GM23338 (cell line): ENCODE results near the gene SOWAHB.

ENCODE experiments used
- CREB1 ChIP-seq: fragments of 250-450 bp; sonication (Bioruptor Pico); IDR thresholded peaks from 2 replicates; pipeline ENCODE4 v1.5.0; 2020; ENCODE audit warnings: low read depth, mild to moderate bottlenecking, moderate library complexity
- CTCF ChIP-seq, 2 experiments: fragments of 200-600 bp in 1 of 2; sonication (generic) in 1 of 2; conservative IDR thresholded peaks; 2 replicates each; pipeline versions ENCODE4 v1.5.1 to v1.6.1; 2016 to 2017; ENCODE audit warnings: antibody characterized with exemption in 2 of 2, low read depth in 2 of 2, mild to moderate bottlenecking in 2 of 2, moderate library complexity in 1 of 2
- EZH2 ChIP-seq: fragments of 200-600 bp; sonication (generic); IDR thresholded peaks from one replicate; pipeline ENCODE4 v1.8.0; 2017; ENCODE audit warnings: antibody characterized with exemption, mild to moderate bottlenecking, low read depth; ENCODE audit not compliant: unreplicated experiment
- EZH2phosphoT487 ChIP-seq: fragments of 200-600 bp; sonication (generic); IDR thresholded peaks from one replicate; pipeline ENCODE4 v1.8.1; 2018; ENCODE audit warnings: antibody characterized with exemption; ENCODE audit not compliant: unreplicated experiment
- JUNB ChIP-seq: IDR thresholded peaks from one replicate; pipeline ENCODE4 v1.6.1; 2016; ENCODE audit warnings: antibody characterized with exemption; ENCODE audit not compliant: unreplicated experiment
- NANOG ChIP-seq: IDR thresholded peaks from 2 replicates; pipeline ENCODE4 v1.6.1; 2016; ENCODE audit warnings: antibody characterized with exemption, borderline replicate concordance
- POLR2AphosphoS5 ChIP-seq: IDR thresholded peaks from 2 replicates; pipeline ENCODE4 v1.6.1; 2016; ENCODE audit warnings: antibody characterized with exemption, low read depth
- STAT1 ChIP-seq: IDR thresholded peaks from one replicate; pipeline ENCODE4 v1.6.1; 2016; ENCODE audit warnings: antibody characterized with exemption; ENCODE audit not compliant: unreplicated experiment
- ZNF114 ChIP-seq: fragments of 250-450 bp; sonication (Bioruptor Pico); IDR thresholded peaks from 2 replicates; pipeline ENCODE4 v1.5.0; 2020; ENCODE audit warnings: mild to moderate bottlenecking, moderate library complexity
- ZNF331 ChIP-seq: fragments of 250-450 bp; sonication (Bioruptor Pico); IDR thresholded peaks from 2 replicates; pipeline ENCODE4 v1.5.0; 2020; ENCODE audit warnings: low read depth, mild to moderate bottlenecking, moderate library complexity
- ZNF462 ChIP-seq: fragments of 250-450 bp; sonication (Bioruptor Pico); IDR thresholded peaks from 2 replicates; pipeline ENCODE4 v1.5.0; 2020; ENCODE audit warnings: mild to moderate bottlenecking, moderate library complexity
- TF ChIP-seq, protein P1 (sequence below): IDR thresholded peaks from 2 replicates; pipeline ENCODE4 v1.6.1; 2016; ENCODE audit warnings: antibody characterized with exemption
- TF ChIP-seq, protein P2 (sequence below): IDR thresholded peaks from one replicate; pipeline ENCODE4 v1.6.1; 2018; ENCODE audit warnings: antibody characterized with exemption; ENCODE audit not compliant: unreplicated experiment

DNA sequence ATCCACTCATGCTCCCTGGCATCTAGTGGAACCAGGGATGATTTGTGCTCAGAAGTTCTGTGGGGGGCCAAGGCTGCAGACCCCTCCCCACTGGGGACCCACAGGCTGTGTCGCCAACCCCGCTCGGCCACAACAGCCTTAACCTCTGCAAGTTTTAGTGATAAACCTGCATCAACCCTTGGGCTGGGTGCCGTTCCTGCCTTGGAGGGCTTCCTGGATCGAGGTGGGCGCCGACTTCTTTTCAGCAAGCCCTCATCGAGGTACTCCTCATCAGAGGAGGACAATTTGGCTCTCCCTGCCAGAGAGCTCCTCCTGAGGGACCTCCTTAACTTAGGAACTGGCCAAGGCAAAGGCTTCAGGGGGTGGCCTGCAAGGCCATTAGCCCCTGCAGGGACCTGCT lies 1.9 kb downstream of the SOWAHB start:
- TF ChIP-seq CTCF (conservative IDR thresholded peaks at IDR 0.05; ENCODE audit: low read depth in 2 of 2), result no peak
- no peak for TF ChIP-seq EZH2
- no peak for TF ChIP-seq EZH2phosphoT487
- TF ChIP-seq, protein P1, sequence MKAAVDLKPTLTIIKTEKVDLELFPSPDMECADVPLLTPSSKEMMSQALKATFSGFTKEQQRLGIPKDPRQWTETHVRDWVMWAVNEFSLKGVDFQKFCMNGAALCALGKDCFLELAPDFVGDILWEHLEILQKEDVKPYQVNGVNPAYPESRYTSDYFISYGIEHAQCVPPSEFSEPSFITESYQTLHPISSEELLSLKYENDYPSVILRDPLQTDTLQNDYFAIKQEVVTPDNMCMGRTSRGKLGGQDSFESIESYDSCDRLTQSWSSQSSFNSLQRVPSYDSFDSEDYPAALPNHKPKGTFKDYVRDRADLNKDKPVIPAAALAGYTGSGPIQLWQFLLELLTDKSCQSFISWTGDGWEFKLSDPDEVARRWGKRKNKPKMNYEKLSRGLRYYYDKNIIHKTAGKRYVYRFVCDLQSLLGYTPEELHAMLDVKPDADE, result no peak
- no peak for TF ChIP-seq POLR2AphosphoS5
- TF ChIP-seq JUNB, result no peak
- no peak for TF ChIP-seq CREB1 (CRISPR knock-in tag)
- TF ChIP-seq ZNF114 (CRISPR knock-in tag), result no peak
- TF ChIP-seq, protein P2, sequence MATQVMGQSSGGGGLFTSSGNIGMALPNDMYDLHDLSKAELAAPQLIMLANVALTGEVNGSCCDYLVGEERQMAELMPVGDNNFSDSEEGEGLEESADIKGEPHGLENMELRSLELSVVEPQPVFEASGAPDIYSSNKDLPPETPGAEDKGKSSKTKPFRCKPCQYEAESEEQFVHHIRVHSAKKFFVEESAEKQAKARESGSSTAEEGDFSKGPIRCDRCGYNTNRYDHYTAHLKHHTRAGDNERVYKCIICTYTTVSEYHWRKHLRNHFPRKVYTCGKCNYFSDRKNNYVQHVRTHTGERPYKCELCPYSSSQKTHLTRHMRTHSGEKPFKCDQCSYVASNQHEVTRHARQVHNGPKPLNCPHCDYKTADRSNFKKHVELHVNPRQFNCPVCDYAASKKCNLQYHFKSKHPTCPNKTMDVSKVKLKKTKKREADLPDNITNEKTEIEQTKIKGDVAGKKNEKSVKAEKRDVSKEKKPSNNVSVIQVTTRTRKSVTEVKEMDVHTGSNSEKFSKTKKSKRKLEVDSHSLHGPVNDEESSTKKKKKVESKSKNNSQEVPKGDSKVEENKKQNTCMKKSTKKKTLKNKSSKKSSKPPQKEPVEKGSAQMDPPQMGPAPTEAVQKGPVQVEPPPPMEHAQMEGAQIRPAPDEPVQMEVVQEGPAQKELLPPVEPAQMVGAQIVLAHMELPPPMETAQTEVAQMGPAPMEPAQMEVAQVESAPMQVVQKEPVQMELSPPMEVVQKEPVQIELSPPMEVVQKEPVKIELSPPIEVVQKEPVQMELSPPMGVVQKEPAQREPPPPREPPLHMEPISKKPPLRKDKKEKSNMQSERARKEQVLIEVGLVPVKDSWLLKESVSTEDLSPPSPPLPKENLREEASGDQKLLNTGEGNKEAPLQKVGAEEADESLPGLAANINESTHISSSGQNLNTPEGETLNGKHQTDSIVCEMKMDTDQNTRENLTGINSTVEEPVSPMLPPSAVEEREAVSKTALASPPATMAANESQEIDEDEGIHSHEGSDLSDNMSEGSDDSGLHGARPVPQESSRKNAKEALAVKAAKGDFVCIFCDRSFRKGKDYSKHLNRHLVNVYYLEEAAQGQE, result no peak
- no peak for TF ChIP-seq ZNF331 (CRISPR knock-in tag)
- no peak for TF ChIP-seq NANOG
- no peak for TF ChIP-seq ZNF462 (CRISPR knock-in tag)
- TF ChIP-seq STAT1, result no peak
